HG03571 (cell line): ENCODE measurements around the gene PTPN3.
A peak's percentile ranks its signal among the peaks of the same experiment; 100 is the strongest.

Source experiments
- ATAC-seq: cut with Tn5 transposase; IDR thresholded peaks from one replicate; pipeline ENCODE4 v1.9.1; 2021; ENCODE audit not compliant: unreplicated experiment

PTPN3 gene

GRCh38 chr9:109477258-109478050, 20.7 kb downstream of the PTPN3 start:
- ATAC-seq = peak; percentile 95

- no peak for ATAC-seq
Observed at GRCh38 chr9:109476642-109477257, 21.4 kb downstream of the PTPN3 start.

- no peak for ATAC-seq
Observed at GRCh38 chr9:109475526-109475925, 22.6 kb downstream of the PTPN3 start.

GRCh38 chr9:109474944-109475343, 23.2 kb downstream of the PTPN3 start:
- no peak for ATAC-seq

GRCh38 chr9:109474170-109474569, 23.9 kb downstream of the PTPN3 start:
- ATAC-seq = no peak

GRCh38 chr9:109473329-109473728, 24.8 kb downstream of the PTPN3 start:
- ATAC-seq = no peak

GRCh38 chr9:109471475-109472393, 26.4 kb downstream of the PTPN3 start:
- no peak for ATAC-seq

- ATAC-seq = peak; percentile 89
Observed at GRCh38 chr9:109469646-109470358, 28.3 kb downstream of the PTPN3 start.

GRCh38 chr9:109468927-109469326, 29.2 kb downstream of the PTPN3 start:
- ATAC-seq = no peak

- no peak for ATAC-seq
Observed at GRCh38 chr9:109467936-109468335, 30.2 kb downstream of the PTPN3 start.

- ATAC-seq = no peak
Observed at GRCh38 chr9:109466623-109467590, 31.2 kb downstream of the PTPN3 start.

GRCh38 chr9:109463924-109464625, 34.0 kb downstream of the PTPN3 start:
- ATAC-seq = no peak

GRCh38 chr9:109460576-109460975, 37.5 kb downstream of the PTPN3 start:
- ATAC-seq = no peak

GRCh38 chr9:109459423-109459822, 38.7 kb downstream of the PTPN3 start:
- no peak for ATAC-seq

GRCh38 chr9:109458453-109459211, 39.5 kb downstream of the PTPN3 start:
- ATAC-seq = no peak

- ATAC-seq = no peak
Observed at GRCh38 chr9:109456811-109457210, 41.3 kb downstream of the PTPN3 start.

- ATAC-seq = no peak
Observed at GRCh38 chr9:109455861-109456260, 42.2 kb downstream of the PTPN3 start.

- ATAC-seq = no peak
Observed at GRCh38 chr9:109455391-109455790, 42.7 kb downstream of the PTPN3 start.
